ENCODE data around the gene NOS2.
"Not testable (repeated sequence)": the region's sequence is repeated elsewhere in the genome, so short reads cannot be mapped to it uniquely, and the experiment has no call there.

The NOS2 gene

DNA sequence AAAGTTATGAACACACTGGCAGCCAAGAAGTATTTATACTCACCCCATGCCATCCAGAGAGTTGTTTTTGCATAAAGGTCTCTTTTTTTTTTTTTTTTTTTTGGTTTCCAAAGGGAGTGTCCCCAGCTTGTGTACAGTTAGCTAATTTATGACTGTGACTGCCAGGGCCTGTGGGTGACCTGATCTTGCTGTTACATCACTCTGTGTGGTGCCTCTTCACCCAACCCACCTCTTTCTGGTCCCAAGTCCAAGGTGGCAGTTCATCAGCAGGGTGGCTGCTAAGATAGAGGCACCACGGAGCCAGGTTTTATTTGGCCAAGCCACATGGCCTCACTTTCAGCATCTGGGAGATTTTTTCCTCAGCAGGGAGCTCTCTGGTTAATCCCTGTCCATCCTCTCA is at the start of gene NOS2:
Gene NOS2, minus strand, starts transcription at position 8 of the 400 bp plus-strand sequence. CDS start 1,720 bp downstream, outside the sequence.
- in situ Hi-C loops (cut with HindIII; ENCODE audit: low sequenced_read_pairs) = no loop called here

DNA sequence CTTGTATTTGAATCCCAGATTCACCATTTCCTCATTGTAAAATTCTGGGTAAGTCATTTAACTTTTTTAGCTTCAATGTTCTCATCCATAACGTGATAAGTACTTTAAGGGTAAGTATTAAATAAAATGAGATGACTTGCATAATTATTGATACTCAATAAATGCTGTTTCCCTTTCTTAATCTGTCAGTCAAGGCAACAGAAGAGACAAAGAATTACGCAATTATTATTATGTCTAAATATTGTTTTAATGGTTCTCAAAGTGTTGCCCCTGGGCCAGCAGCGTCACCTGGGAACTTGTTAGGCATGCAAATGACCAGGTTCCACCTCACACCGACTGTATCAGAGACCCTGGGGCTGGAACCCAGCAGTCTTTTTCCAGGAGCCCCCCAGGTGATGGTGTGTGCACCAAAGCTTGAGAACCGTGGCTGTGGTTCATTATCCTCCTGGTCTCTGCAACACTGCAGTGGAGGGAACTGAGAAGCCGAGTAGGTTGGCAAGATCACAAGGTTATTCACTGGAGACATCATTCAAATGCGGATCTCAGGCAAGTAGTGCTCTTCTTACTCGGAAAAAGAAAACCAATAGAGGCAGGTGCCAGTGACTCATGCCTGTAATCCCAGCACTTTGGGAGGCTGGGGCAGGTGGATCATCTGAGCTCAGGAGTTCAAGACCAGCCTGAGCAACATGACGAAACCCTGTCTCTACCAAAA is 49.3 kb upstream of the NOS2 start:
- in situ Hi-C loops (cut with HindIII; ENCODE audit: low sequenced_read_pairs) = no loop called here

GRCh38 chr17:27848931-27849330 is 48.6 kb upstream of the NOS2 start:
- in situ Hi-C loops (cut with HindIII; ENCODE audit: low sequenced_read_pairs) = no loop called here

DNA sequence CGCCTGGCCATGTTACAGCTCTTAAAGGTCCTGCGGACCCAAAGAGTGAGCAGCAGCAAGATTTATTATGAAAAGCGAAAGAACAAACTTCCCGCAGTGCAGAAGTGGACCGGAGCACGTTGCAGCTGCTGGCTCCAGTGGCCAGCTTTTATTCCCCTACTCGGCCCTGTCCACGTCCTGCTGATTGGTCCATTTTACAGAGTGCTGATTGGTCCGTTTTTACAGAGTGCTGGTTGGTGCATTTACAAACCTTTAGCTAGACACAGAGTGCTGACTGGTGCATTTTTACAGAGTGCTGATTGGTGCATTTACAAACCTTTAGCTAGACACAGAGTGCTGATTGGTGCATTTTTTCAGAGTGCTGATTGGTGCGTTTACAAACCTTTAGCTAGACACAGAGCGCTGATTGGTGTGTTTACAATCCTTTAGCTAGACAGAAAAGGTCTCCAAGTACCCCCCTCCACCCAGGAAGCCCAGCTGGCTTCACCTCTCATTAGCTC is 46.5 kb upstream of the NOS2 start:
- in situ Hi-C loops (cut with HindIII; ENCODE audit: low sequenced_read_pairs) = not testable (repeated sequence)

DNA sequence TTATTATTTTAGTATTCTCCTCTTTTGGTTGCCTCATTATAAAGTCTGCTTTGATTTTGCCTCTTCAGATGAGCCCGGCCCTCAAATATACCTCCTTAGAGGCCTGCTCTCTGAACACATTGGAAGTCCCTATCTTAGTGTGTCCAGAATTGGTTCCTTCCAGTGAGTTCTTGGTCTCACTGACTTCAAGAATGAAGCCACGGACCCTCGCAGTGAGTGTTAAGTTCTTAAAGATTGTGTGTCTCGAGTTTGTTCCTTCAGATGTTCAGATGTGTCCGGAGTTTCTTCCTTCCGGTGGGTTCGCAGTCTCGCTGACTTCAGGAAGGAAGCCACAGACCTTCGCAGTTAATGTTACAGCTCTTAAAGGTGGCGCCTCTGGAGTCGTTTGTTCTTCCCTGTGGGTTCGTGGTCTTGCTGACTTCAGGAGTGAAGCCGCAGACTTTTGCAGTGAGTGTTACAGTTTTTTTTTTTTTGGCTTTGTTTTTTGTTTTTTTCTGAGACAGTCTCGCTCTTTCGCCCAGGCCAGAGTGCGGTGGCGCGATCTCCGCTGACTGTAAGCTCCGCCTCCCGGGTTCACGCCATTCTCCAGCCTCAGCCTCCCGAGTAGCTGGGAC is 45.8 kb upstream of the NOS2 start:
- in situ Hi-C loops (cut with HindIII; ENCODE audit: low sequenced_read_pairs) = no loop called here

DNA sequence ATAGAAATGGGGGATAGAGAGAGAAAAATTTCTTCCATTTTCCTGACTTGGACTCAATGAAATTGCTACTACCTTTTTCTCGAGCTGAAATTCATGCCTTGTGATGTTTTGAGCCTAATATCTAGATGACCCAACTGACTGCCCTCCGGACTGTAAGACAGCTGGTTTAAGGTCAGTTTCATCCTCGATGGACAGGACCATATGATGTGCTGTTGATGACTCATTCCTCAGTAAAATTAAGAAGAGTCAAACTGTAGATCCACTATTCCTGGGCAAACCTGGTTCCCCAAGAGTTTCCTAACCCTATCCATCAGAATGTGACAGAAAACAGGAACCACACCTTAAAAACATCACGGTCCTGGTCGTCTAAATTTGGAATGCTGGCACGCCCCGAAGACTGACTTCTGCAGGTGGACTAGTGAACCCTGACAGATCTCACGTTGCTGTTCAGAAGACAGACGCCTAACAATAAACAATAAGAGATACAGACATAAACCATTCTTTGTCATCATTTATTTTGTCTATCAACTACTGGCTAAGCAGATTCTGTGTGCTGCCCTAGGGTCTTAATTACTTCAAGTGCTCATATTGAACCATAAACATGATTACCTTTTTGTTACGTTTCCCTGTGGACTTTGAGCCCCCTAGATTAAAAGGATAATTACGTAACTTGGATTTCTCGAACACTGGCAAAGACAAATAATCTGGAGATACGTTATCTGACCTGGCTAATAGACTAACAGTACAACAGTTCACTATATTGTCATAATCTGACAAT is 45.1 kb upstream of the NOS2 start:
- in situ Hi-C loops (cut with HindIII; ENCODE audit: low sequenced_read_pairs) = no loop called here

GRCh38 chr17:27840688-27841087 is 40.4 kb upstream of the NOS2 start:
- in situ Hi-C loops (cut with HindIII; ENCODE audit: low sequenced_read_pairs) = no loop called here

DNA sequence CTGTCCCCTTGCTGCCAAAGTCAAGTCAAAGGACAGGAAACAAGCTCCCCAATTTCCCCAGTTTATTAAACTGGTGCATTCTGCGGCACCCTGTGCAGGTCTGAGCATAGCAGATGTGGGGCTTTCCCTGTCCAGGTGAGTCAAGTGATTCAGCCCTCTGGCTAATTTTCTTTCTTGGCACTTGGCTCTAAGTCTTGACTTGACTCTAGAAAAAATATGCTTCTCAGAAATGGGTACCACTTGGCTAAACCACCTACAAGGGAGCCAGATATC is 40.0 kb upstream of the NOS2 start:
- in situ Hi-C loops (cut with HindIII; ENCODE audit: low sequenced_read_pairs) = not testable (repeated sequence)

DNA sequence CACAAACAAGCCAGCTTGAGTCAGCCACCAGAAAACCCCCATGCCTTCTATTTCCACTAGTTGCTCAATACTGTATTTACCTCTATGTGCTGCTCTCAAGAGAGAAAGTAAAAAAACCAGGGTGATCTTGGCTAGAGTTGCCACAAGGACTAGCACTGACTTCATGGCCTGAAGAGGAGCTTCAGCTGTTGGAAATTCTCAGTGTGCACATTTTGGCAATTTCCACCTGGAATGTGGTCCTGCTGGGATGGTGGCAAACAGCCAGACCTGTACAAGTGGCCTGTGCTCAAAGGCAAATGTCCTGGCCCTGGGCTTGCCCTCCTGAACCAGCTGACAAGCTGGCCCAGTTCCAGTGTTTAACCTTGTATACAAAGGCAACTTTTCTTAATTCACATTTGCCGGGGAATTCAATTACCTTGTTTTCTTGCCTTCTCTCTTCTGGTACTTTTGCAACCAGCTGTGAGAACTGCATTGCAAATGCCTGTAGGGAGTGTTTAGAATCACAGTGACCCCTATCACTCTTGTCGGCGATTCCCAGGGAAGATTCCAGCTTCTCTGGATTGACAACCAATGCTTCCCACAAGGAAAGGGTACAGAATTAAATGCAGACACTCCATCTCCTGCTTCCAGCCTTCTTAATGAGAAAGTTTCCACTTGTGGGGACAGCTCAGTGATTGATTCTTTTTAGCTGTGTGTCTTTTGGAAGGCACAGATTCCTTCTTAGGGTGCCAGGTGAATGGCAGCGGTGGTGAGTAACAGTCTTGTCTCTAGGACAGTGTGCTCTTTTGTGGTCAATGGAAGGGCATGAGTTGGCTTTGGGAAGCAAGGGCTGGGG is 39.5 kb upstream of the NOS2 start:
- in situ Hi-C loops (cut with HindIII; ENCODE audit: low sequenced_read_pairs) = not testable (repeated sequence)

DNA sequence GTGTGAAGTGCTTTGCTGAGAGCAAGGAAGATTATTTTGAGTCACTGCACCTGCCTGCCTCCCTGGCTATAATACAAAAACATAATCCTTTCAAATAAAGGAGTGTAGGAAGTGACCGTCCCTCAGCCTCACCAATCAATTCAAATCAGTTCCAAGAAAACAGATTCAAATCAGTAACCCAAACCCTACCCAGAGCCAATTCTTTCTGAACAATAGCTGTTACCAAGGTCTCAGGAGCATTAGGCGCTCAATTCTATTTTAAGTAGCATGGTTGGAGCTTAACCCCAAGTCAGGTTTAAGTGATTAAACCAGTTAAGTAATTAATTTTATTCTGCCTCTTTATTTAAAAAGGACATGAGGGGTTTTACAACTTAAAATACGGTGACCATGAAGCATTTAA is 38.3 kb upstream of the NOS2 start:
- in situ Hi-C loops (cut with HindIII; ENCODE audit: low sequenced_read_pairs) = not testable (repeated sequence)

DNA sequence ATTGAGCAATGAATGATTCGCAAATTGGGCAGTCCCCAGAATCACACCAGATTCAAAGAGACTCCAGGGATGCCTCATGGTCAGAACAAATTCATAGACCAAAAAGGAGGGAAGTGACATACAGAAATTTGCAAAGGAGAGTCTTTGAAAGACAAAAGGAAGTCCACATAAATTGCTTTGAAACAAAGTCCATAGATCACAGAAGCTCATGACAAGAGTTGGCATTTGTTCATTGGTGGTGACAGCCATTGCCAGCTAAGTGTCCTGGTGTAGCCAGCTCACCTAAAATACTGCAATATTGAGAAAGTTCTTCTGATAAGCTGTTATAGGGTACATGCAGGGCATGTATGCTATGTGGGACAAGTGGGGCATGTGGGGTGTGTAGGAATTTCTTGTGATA is 37.4 kb upstream of the NOS2 start:
- in situ Hi-C loops (cut with HindIII; ENCODE audit: low sequenced_read_pairs) = not testable (repeated sequence)

DNA sequence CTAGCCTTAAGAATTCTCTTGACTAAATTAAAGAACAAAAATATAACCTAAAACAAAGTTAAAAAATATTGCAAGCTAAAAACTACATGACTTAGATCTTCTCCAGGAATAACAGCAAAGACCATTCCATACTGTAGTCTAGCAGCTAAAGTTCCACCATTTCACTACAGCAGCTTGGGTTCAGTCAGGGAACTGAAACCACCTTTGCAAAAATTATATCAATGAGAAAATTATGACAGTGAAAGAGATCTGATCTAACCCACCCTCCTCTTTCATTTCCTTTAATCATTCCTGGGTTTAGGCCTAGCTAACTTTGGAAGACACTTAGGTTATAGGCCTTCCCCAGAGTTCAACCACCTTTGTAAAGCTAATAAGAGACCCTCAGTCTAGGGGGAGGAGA is 36.3 kb upstream of the NOS2 start:
- in situ Hi-C loops (cut with HindIII; ENCODE audit: low sequenced_read_pairs) = no loop called here

DNA sequence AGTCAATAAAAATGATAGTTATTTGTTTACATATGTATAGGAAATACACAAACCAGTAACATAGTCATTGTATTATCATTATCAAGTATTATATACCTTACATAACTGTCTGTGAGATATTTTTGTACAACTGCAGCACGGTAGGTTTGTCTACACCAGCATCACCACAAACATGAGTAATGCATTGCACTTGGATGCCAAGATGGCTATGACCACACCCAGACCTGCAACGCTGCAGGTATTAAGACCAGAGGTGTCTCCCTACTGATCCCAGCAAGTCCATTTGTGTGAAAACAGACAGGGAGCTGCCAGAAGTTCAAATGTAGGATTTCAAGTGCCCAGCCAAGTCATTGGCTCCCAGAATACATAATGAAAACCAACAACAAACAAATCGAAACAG is 34.2 kb upstream of the NOS2 start:
- in situ Hi-C loops (cut with HindIII; ENCODE audit: low sequenced_read_pairs) = no loop called here

GRCh38 chr17:27832831-27833230 is 32.5 kb upstream of the NOS2 start:
- in situ Hi-C loops (cut with HindIII; ENCODE audit: low sequenced_read_pairs) = no loop called here

- in situ Hi-C loops (cut with HindIII; ENCODE audit: low sequenced_read_pairs) = not testable (repeated sequence)
Measured at GRCh38 chr17:27829888-27830287, 29.6 kb upstream of the NOS2 start.

DNA sequence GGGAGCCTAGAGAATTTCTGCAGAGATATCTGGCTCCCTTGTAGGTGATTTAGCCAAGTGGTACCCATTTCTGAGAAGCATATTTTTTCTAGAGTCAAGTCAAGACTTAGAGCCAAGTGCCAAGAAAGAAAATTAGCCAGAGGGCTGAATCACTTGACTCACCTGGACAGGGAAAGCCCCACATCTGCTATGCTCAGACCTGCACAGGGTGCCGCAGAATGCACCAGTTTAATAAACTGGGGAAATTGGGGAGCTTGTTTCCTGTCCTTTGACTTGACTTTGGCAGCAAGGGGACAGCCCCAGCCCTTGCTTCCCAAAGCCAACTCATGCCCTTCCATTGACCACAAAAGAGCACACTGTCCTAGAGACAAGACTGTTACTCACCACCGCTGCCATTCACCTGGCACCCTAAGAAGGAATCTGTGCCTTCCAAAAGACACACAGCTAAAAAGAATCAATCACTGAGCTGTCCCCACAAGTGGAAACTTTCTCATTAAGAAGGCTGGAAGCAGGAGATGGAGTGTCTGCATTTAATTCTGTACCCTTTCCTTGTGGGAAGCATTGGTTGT is 28.9 kb upstream of the NOS2 start:
- in situ Hi-C loops (cut with HindIII; ENCODE audit: low sequenced_read_pairs) = not testable (repeated sequence)

DNA sequence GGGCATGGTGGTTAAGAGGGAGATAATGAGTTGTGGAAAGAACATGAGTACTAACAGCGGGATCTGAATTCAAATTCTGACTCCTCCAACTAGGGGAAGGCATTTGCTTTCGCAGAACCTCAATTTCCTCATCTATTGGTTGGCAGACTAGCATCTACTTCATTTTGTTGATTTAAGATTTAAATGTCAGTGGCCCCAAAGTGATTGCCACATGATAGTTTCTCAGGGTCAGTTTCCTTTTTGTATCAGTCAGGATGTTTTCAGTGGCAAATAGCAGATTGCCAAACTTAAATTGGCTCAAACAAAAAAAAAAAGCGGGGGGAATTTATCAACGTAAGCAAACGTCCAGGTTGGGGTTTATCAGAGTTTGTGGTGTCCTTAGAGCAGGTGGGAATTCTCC is 25.1 kb upstream of the NOS2 start:
- in situ Hi-C loops (cut with HindIII; ENCODE audit: low sequenced_read_pairs) = no loop called here

GRCh38 chr17:27824745-27825144 is 24.4 kb upstream of the NOS2 start:
- in situ Hi-C loops (cut with HindIII; ENCODE audit: low sequenced_read_pairs) = no loop called here

DNA sequence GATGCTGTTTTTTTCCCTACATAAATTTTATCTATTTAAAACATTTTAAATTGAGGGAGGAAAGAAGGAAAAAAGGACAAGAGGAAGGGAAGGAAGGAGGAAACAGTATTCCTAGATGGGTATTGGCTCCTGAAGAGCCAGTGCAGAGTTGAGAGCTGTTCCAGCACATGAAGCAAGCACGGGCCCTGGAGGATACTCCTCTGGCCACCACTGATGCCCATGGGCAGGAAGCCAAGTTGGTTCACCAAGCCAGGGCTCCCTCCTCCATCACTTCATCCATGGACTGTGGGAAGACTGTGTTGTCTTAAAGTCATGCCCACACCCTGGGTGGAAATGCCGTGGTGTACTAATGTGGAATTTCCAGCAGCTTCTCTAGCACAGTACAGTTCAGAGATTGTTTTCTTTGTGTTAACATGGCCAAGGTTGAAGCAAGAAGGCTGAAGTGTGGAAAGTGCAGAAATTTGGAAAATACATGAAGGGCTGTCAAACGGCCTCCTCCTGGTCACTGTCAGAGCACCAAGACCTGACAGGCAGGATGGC is 23.9 kb upstream of the NOS2 start:
- in situ Hi-C loops (cut with HindIII; ENCODE audit: low sequenced_read_pairs) = no loop called here

DNA sequence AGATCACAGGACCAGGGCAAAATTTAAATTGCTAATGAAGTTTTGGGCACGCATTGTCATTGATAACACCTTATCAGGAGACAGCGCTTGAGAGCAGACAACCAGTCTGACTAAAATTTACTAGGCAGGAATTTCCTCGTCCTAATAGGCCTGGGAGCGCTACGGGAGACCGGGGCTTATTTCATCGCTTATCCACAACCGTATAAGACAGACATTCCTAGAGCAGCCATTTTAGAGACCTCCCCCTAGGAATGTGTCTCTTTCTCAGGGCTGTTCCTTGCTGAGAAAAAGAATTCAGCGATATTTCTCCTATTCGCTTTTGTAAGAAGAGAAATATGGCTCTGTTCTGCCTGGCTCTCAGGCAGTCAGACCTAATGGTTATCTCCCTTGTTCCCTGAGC is 21.8 kb upstream of the NOS2 start:
- in situ Hi-C loops (cut with HindIII; ENCODE audit: low sequenced_read_pairs) = not testable (repeated sequence)

DNA sequence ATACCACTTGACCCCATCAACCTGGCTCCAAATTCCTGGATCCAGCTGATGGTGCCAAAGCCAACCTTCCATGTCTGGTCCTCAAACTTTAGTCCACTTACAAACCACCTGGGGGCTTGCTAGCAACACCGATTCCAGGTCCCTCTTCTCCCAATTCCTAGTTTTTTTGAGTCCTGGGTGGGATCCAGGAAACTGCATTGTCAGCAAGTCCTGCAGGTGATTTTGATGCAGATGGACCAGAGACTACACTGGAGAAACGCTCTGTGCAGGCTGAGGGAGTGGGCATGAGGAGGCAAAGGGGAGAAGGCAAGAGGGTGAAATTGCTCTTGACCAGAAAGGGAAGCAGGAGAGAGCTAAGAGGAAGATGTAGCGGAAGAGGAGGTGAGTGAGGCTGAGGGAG is 21.0 kb upstream of the NOS2 start:
- in situ Hi-C loops (cut with HindIII; ENCODE audit: low sequenced_read_pairs) = no loop called here

All from endothelial cell of hepatic sinusoid (primary cell).